D721Med (cell line): ENCODE data around the gene IMPDH2.
A peak's percentile ranks its signal among the peaks of the same experiment; 100 is the strongest.

Source experiments
- DNase-seq: peaks from one replicate; pipeline ENCODE4 v3.0.0; 2011; ENCODE audit warnings: low spot score; ENCODE audit not compliant: insufficient read length
- FAIRE-seq: peaks from 2 replicates; lab custom pipeline; 2011; peaks lifted over from hg19 to GRCh38; lab: Jason Lieb, UNC
- CTCF ChIP-seq: IDR thresholded peaks from 2 replicates; pipeline ENCODE4 v1.5.1; 2012; ENCODE audit warnings: mild to moderate bottlenecking, control low read depth; ENCODE audit not compliant: insufficient read depth; ENCODE audit errors: missing control alignments

Gene IMPDH2

GRCh38 chr3:49022688-49023171 lies 6.5 kb downstream of the IMPDH2 start:
- DNase-seq (no peak), FAIRE-seq (no peak)
- no peak for TF ChIP-seq CTCF

GRCh38 chr3:49021813-49022687 lies 7.1 kb downstream of the IMPDH2 start, which contains the start of gene NDUFAF3:
TSS of gene NDUFAF3 (plus strand) at chr3:49022121. CDS start at chr3:49022145, 24 bp downstream.
- FAIRE-seq (no peak), DNase-seq (peak; percentile 79)
- peak; percentile 78 for TF ChIP-seq CTCF

GRCh38 chr3:49021213-49021812 lies 7.9 kb downstream of the IMPDH2 start:
- TF ChIP-seq CTCF: no peak
- DNase-seq: peak; percentile 85
- no peak for FAIRE-seq

GRCh38 chr3:49020330-49021212 lies 8.6 kb downstream of the IMPDH2 start:
- FAIRE-seq (no peak), DNase-seq (no peak)
- TF ChIP-seq CTCF: no peak

- no peak for TF ChIP-seq CTCF
- DNase-seq (no peak), FAIRE-seq (no peak)
Observed at GRCh38 chr3:49019941-49020329, 9.3 kb downstream of the IMPDH2 start.

GRCh38 chr3:49018707-49019006 lies 10.5 kb downstream of the IMPDH2 start:
- TF ChIP-seq CTCF: no peak
- DNase-seq: no peak
- FAIRE-seq: no peak
